ENCODE data around the gene GAK.

- no peak for TF ChIP-seq CTCF (IDR thresholded peaks at IDR 0.05; ENCODE audit: poor library complexity)
- TF ChIP-seq EZH2phosphoT487 (IDR thresholded peaks at IDR 0.05; ENCODE audit: low read depth, severe bottlenecking, unreplicated experiment), result no peak
These were observed 63.7 kb downstream of the GAK start for GRCh38 chr4:868421-868820.

Measured in hepatocyte (in vitro differentiated cells).